Measurements from ENCODE around the gene ZNF853.

- no peak for TF ChIP-seq CTCF (IDR thresholded peaks at IDR 0.05 in 8 of 11, conservative IDR thresholded peaks at IDR 0.05 in 3 of 11)
- no peak for TF ChIP-seq POLR2A (IDR thresholded peaks at IDR 0.05)
These were observed 2.6 kb upstream of the ZNF853 start for GRCh38 chr7:6612819-6613218.

All from spleen (tissue), 7 donors.